H9 (cell line): ENCODE measurements around the gene NDUFB8. TPM values are rescaled to one million over a fixed set of nuclear protein-coding genes. Genes with fewer than 3 reads are reported as not detected.
A peak's percentile ranks its signal among the peaks of the same experiment; 100 is the strongest.

Source experiments
- DNase-seq: peaks from one replicate; pipeline ENCODE4 v3.0.0-alpha.2; 2017
- H2AFZ ChIP-seq: one replicate; pipeline ENCODE4 v1.6.1; 2013; ENCODE audit warnings: mild to moderate bottlenecking, low read length, control low read depth, moderate library complexity
- H2AK5ac ChIP-seq: 2 replicates; pipeline ENCODE4 v1.6.1; 2013; ENCODE audit warnings: low read length, control low read depth, mixed read lengths; ENCODE audit not compliant: insufficient read length
- H2BK120ac ChIP-seq: one replicate; pipeline ENCODE4 v1.6.1; 2013; ENCODE audit warnings: low read depth, mild to moderate bottlenecking, low read length, control low read depth, inconsistent platforms; ENCODE audit not compliant: poor library complexity, severe bottlenecking
- H2BK12ac ChIP-seq: 2 replicates; pipeline ENCODE4 v1.6.1; 2013; ENCODE audit warnings: low read length, control low read depth, mixed read lengths, low read depth; ENCODE audit not compliant: insufficient read length
- H2BK15ac ChIP-seq: 2 replicates; pipeline ENCODE4 v1.6.1; 2013; ENCODE audit warnings: low read depth, low read length, control low read depth
- H2BK20ac ChIP-seq: one replicate; pipeline ENCODE4 v1.6.1; 2013; ENCODE audit warnings: low read depth, mild to moderate bottlenecking, low read length, control low read depth, inconsistent platforms; ENCODE audit not compliant: poor library complexity, severe bottlenecking
- H2BK5ac ChIP-seq: 2 replicates; pipeline ENCODE4 v1.6.1; 2013; ENCODE audit warnings: low read length, control low read depth, mixed read lengths; ENCODE audit not compliant: insufficient read length
- H3K14ac ChIP-seq: 2 replicates; pipeline ENCODE4 v1.6.1; 2013; ENCODE audit warnings: low read length, control low read depth; ENCODE audit not compliant: insufficient read depth
- H3K18ac ChIP-seq: 2 replicates; pipeline ENCODE4 v1.6.1; 2013; ENCODE audit warnings: low read depth, mild to moderate bottlenecking, mixed read lengths, low read length, control low read depth; ENCODE audit not compliant: insufficient read length
- H3K23ac ChIP-seq: 2 replicates; pipeline ENCODE4 v1.6.1; 2013; ENCODE audit warnings: low read length, control low read depth, mixed read lengths, low read depth; ENCODE audit not compliant: insufficient read length
- H3K23me2 ChIP-seq: 2 replicates; pipeline ENCODE4 v1.6.1; 2013; ENCODE audit warnings: low read depth, mild to moderate bottlenecking, mixed read lengths, low read length, control low read depth; ENCODE audit not compliant: insufficient read length, poor library complexity, severe bottlenecking
- H3K27ac ChIP-seq: 2 replicates; pipeline ENCODE4 v1.5.1; 2013; ENCODE audit warnings: low read length, control low read depth, mixed read lengths, low read depth; ENCODE audit not compliant: insufficient read length
- H3K27me3 ChIP-seq: 2 replicates; pipeline ENCODE4 v1.6.1; 2013; ENCODE audit warnings: low read length, control low read depth, inconsistent platforms; ENCODE audit not compliant: insufficient read depth
- H3K4ac ChIP-seq: 2 replicates; pipeline ENCODE4 v1.6.1; 2013; ENCODE audit warnings: low read depth, mild to moderate bottlenecking, control low read depth, inconsistent platforms, low read length, moderate library complexity
- H3K4me1 ChIP-seq: 2 replicates; pipeline ENCODE4 v1.6.1; 2013; ENCODE audit warnings: low read length, control low read depth, inconsistent platforms; ENCODE audit not compliant: insufficient read depth
- H3K4me2 ChIP-seq: 2 replicates; pipeline ENCODE4 v1.6.1; 2013; ENCODE audit warnings: low read length, control low read depth, mixed read lengths; ENCODE audit not compliant: insufficient read length, insufficient read depth
- H3K56ac ChIP-seq: 2 replicates; pipeline ENCODE4 v1.6.1; 2013; ENCODE audit warnings: low read depth, mild to moderate bottlenecking, mixed read lengths, low read length, control low read depth; ENCODE audit not compliant: insufficient read length
- H3K79me1 ChIP-seq: 2 replicates; pipeline ENCODE4 v1.6.1; 2013; ENCODE audit warnings: low read depth, mild to moderate bottlenecking, moderate library complexity, low read length, control low read depth, inconsistent platforms; ENCODE audit not compliant: insufficient read depth, poor library complexity, severe bottlenecking
- H3K79me2 ChIP-seq: 2 replicates; pipeline ENCODE4 v1.6.1; 2013; ENCODE audit warnings: low read length, control low read depth, inconsistent platforms; ENCODE audit not compliant: insufficient read depth
- H3K9ac ChIP-seq: 2 replicates; pipeline ENCODE4 v1.6.1; 2013; ENCODE audit warnings: low read length, control low read depth, mixed read lengths; ENCODE audit not compliant: insufficient read length; ENCODE audit errors: extremely low read depth
- H3K9me3 ChIP-seq: one replicate; pipeline ENCODE4 v1.6.1; 2013; ENCODE audit warnings: low read depth, low read length, inconsistent platforms; ENCODE audit not compliant: control insufficient read depth
- H3T11ph ChIP-seq: one replicate; pipeline ENCODE4 v1.6.1; 2013; ENCODE audit warnings: mild to moderate bottlenecking, low read length, control low read depth, inconsistent platforms
- H4K20me1 ChIP-seq: one replicate; pipeline ENCODE4 v1.6.1; 2013; ENCODE audit not compliant: control insufficient read depth, insufficient read length, insufficient read depth
- H4K5ac ChIP-seq: 2 replicates; pipeline ENCODE4 v1.6.1; 2013; ENCODE audit warnings: low read depth, mild to moderate bottlenecking, mixed read lengths, low read length, control low read depth; ENCODE audit not compliant: insufficient read length
- H4K8ac ChIP-seq: replicated peaks from 2 replicates; pipeline ENCODE4 v1.6.1; 2013; ENCODE audit warnings: low read length, control low read depth, mixed read lengths, low read depth; ENCODE audit not compliant: insufficient read length
- H4K91ac ChIP-seq: 2 replicates; pipeline ENCODE4 v1.6.1; 2013; ENCODE audit warnings: low read depth, mild to moderate bottlenecking, moderate library complexity, mixed read lengths, low read length, control low read depth; ENCODE audit not compliant: insufficient read length
- H3K27ac Mint-ChIP-seq, 3 experiments: 2 replicates in 2 of 3; 3 replicates in 1 of 3; pipeline ENCODE4 v1.8.0; 2020 to 2021; ENCODE audit warnings: mixed read lengths in 3 of 3, mild to moderate bottlenecking in 1 of 3, moderate library complexity in 1 of 3
- H3K27me3 Mint-ChIP-seq: 2 replicates; pipeline ENCODE4 v1.8.0; 2021; ENCODE audit warnings: low read depth, mild to moderate bottlenecking, moderate library complexity, mixed read lengths
- H3K36me3 Mint-ChIP-seq, 3 experiments: 2 replicates in 2 of 3; 3 replicates in 1 of 3; pipeline ENCODE4 v1.8.0; 2020 to 2021; ENCODE audit warnings: low read depth in 3 of 3, mixed read lengths in 3 of 3; ENCODE audit not compliant: insufficient read depth in 1 of 3
- H3K4me1 Mint-ChIP-seq, 2 experiments: 2 replicates each; pipeline ENCODE4 v1.8.0; 2020; ENCODE audit warnings: mixed read lengths in 2 of 2
- H3K4me3 Mint-ChIP-seq, 2 experiments: 2 replicates in 1 of 2; 3 replicates in 1 of 2; pipeline ENCODE4 v1.8.0; 2020 to 2021; ENCODE audit warnings: mild to moderate bottlenecking in 2 of 2, mixed read lengths in 2 of 2, moderate library complexity in 1 of 2
- H3K9me3 Mint-ChIP-seq, 2 experiments: 2 replicates in 1 of 2; 3 replicates in 1 of 2; pipeline ENCODE4 v1.8.0; 2020; ENCODE audit warnings: mild to moderate bottlenecking in 2 of 2, mixed read lengths in 2 of 2, moderate library complexity in 1 of 2
- CTCF ChIP-seq: fragments of 200-600 bp; sonication (generic); conservative IDR thresholded peaks from 3 replicates; pipeline ENCODE4 v1.8.0; 2021; ENCODE audit warnings: antibody characterized with exemption, mild to moderate bottlenecking
- WGBS: extraction: QIAGEN DNeasy Blood & Tissue Kit; methylation state at CpG from one replicate; pipeline ENCODE4 v1.1.7; 2013; ENCODE audit warnings: missing lambda C conversion rate, low lambda C conversion rate, mixed read lengths; ENCODE audit not compliant: insufficient read length; ENCODE audit errors: extremely low coverage; 5-methylcytosine and 5-hydroxymethylcytosine counted together
- total RNA-seq: library from RNA; stranded (reverse); gene quantifications from 2 replicates; pipeline ENCODE4 v1.2.1, GENCODE V29; 2021

NDUFB8 gene
- total RNA-seq, 1 experiment from 2014 or later: 205 TPM

- no peak overlapping the region for H2AFZ ChIP-seq
- WGBS: no CpG with 5 or more reads among the region's 11 CpGs
- TF ChIP-seq CTCF: no peak
Measured at GRCh38 chr10:100567249-100567648, 37.6 kb upstream of the NDUFB8 start.

More at GRCh38 chr10:100567249-100567648, 37.6 kb upstream of the NDUFB8 start:
- Histone ChIP-seq H3T11ph (no peak overlapping the region), H4K91ac (no peak overlapping the region), H2AK5ac (no peak overlapping the region), H2BK120ac (no peak overlapping the region), H4K5ac (no peak overlapping the region), H2BK5ac (no peak overlapping the region), H3K23me2 (no peaks in the 10 kb centered on the region), H3K79me2 (no peaks in the 10 kb centered on the region), H3K27ac (no peak overlapping the region), H3K27me3 (no peaks in the 10 kb centered on the region; the same call in 1 of the 2 replicates), H3K79me1 (no peaks in the 10 kb centered on the region), H3K4ac (no peak overlapping the region), H4K8ac (no peak overlapping the region), H3K14ac (no peak overlapping the region), H2BK15ac (no peak overlapping the region), H2BK20ac (no peak overlapping the region), H3K4me1 (no peaks in the 10 kb centered on the region; the same call in 1 of the 2 replicates), H3K18ac (no peak overlapping the region), H4K20me1 (no peaks in the 10 kb centered on the region), H3K9me3 (no peaks in the 10 kb centered on the region), H2BK12ac (no peak overlapping the region), H3K9ac (no peak overlapping the region), H3K56ac (no peak overlapping the region), H3K23ac (no peak overlapping the region), H3K4me2 (no peak overlapping the region)
- Mint-ChIP-seq H3K9me3 (peaks cover 0 to 5% of the 10 kb centered on the region in 2 experiments; a peak in 1 of 5 replicates), H3K27ac (no peak overlapping the region), H3K36me3 (no peaks in the 10 kb centered on the region), H3K27me3 (no peaks in the 10 kb centered on the region; the same call in 1 of the 2 replicates), H3K4me3 (no peak overlapping the region), H3K4me1 (peaks cover 7 to 21% of the 10 kb centered on the region in 2 experiments)
- DNase-seq: peak; percentile 26
